IMR-90 (cell line): ENCODE results near the gene GCNA. TPM values are rescaled to one million over a fixed set of nuclear protein-coding genes. Genes with fewer than 3 reads are reported as not detected.

Experiments
- ATAC-seq: fragments of 200-7000 bp; cut with Tn5 transposase; 2 replicates; pipeline ENCODE4 v1.9.1; 2020; ENCODE audit warnings: low read depth, mild to moderate bottlenecking, moderate library complexity
- BruUV-seq: library from RNA; stranded (reverse); fragments of 400-500 nt; replicated peaks from 2 replicates; lab custom pipeline; 2021; lab: Mats Ljungman, UMichigan
- CTCF ChIA-PET: fragments of 300-600 bp; formaldehyde crosslinking; extraction: SDS; loops from one replicate; lab custom pipeline; 2021; ENCODE audit warnings: antibody characterized with exemption; lab: Yijun Ruan, JAX
- POLR2A ChIA-PET: fragments of 300-600 bp; sonication (Branson Sonifier 250); formaldehyde crosslinking; loops from one replicate; lab custom pipeline; 2022; ENCODE audit warnings: antibody characterized with exemption; ENCODE audit not compliant: unreplicated experiment; lab: Charles Lee
- DNase-seq: peaks from one replicate; pipeline ENCODE4 v3.0.0; 2013
- H2AFZ ChIP-seq: replicated peaks from 2 replicates; pipeline ENCODE3; 2013; ENCODE audit warnings: low read length, mild to moderate bottlenecking; ENCODE audit not compliant: poor library complexity
- H2AK5ac ChIP-seq: 2 replicates; pipeline ENCODE4 v1.6.1; 2013; ENCODE audit warnings: low read depth, low read length, inconsistent platforms
- H2AK9ac ChIP-seq: replicated peaks from 2 replicates; pipeline ENCODE3; 2013; ENCODE audit warnings: mild to moderate bottlenecking, low read depth, low read length, moderate library complexity; ENCODE audit not compliant: poor library complexity
- H2BK120ac ChIP-seq: 2 replicates; pipeline ENCODE4 v1.6.1; 2013; ENCODE audit warnings: low read depth, low read length, inconsistent platforms
- H2BK15ac ChIP-seq: 3 replicates; pipeline ENCODE4 v1.6.1; 2013; ENCODE audit warnings: low read depth, low read length, inconsistent platforms
- H2BK20ac ChIP-seq: 2 replicates; pipeline ENCODE4 v1.6.1; 2013; ENCODE audit warnings: low read depth, mild to moderate bottlenecking, inconsistent platforms, low read length, moderate library complexity
- H2BK5ac ChIP-seq: 2 replicates; pipeline ENCODE4 v1.6.1; 2013; ENCODE audit warnings: mild to moderate bottlenecking, low read depth, low read length, inconsistent platforms; ENCODE audit not compliant: poor library complexity, severe bottlenecking
- H3K14ac ChIP-seq: replicated peaks from 2 replicates; pipeline ENCODE4 v1.6.1; 2013; ENCODE audit warnings: low read depth, low read length, inconsistent platforms
- H3K18ac ChIP-seq: 2 replicates; pipeline ENCODE4 v1.6.1; 2013; ENCODE audit warnings: low read depth, low read length, control low read depth
- H3K23ac ChIP-seq: 2 replicates; pipeline ENCODE4 v1.6.1; 2013; ENCODE audit warnings: low read depth, low read length, inconsistent platforms
- H3K27ac ChIP-seq: 2 replicates; pipeline ENCODE4 v1.5.1; 2013; ENCODE audit warnings: mild to moderate bottlenecking, control low read depth, low read length; ENCODE audit not compliant: insufficient read depth
- H3K27me3 ChIP-seq: 2 replicates; pipeline ENCODE4 v1.6.1; 2013; ENCODE audit warnings: low read length; ENCODE audit not compliant: control insufficient read depth, insufficient read depth
- H3K36me3 ChIP-seq: 2 replicates; pipeline ENCODE4 v1.6.1; 2013; ENCODE audit warnings: low read length, mixed read lengths; ENCODE audit not compliant: control insufficient read depth, insufficient read depth
- H3K4ac ChIP-seq: 2 replicates; pipeline ENCODE4 v1.6.1; 2013; ENCODE audit warnings: low read depth, low read length, inconsistent platforms
- H3K4me1 ChIP-seq: 2 replicates; pipeline ENCODE4 v1.6.1; 2013; ENCODE audit warnings: low read length, mixed read lengths; ENCODE audit not compliant: control insufficient read depth, insufficient read depth
- H3K4me2 ChIP-seq: 2 replicates; pipeline ENCODE4 v1.6.1; 2013; ENCODE audit warnings: low read depth, mild to moderate bottlenecking, control low read depth, low read length, moderate library complexity
- H3K4me3 ChIP-seq: 2 replicates; pipeline ENCODE4 v1.5.1; 2013; ENCODE audit warnings: low read depth, mild to moderate bottlenecking, control low read depth, low read length, moderate library complexity; ENCODE audit not compliant: insufficient read depth
- H3K56ac ChIP-seq: 2 replicates; pipeline ENCODE4 v1.6.1; 2013; ENCODE audit warnings: low read length, inconsistent platforms; ENCODE audit not compliant: insufficient read depth; ENCODE audit errors: extremely low read depth
- H3K79me1 ChIP-seq, 2 experiments: 2 replicates each; pipeline ENCODE4 v1.6.1; 2013; ENCODE audit warnings: low read length in 2 of 2, inconsistent platforms in 1 of 2, low read depth in 1 of 2
- H3K9ac ChIP-seq: 2 replicates; pipeline ENCODE4 v1.6.1; 2013; ENCODE audit warnings: low read depth, low read length, control low read depth
- H3K9me1 ChIP-seq: 2 replicates; pipeline ENCODE4 v1.6.1; 2013; ENCODE audit warnings: low read length, inconsistent platforms; ENCODE audit not compliant: insufficient read depth
- H3K9me3 ChIP-seq: 2 replicates; pipeline ENCODE4 v1.6.1; 2013; ENCODE audit warnings: low read length; ENCODE audit not compliant: control insufficient read depth, insufficient read depth
- H4K20me1 ChIP-seq: 2 replicates; pipeline ENCODE4 v1.6.1; 2013; ENCODE audit warnings: low read length, inconsistent platforms; ENCODE audit not compliant: insufficient read depth
- H4K5ac ChIP-seq: 2 replicates; pipeline ENCODE4 v1.6.1; 2013; ENCODE audit warnings: mild to moderate bottlenecking, low read depth, low read length, control low read depth
- H4K8ac ChIP-seq, 2 experiments: 2 replicates each; pipeline ENCODE4 v1.6.1; 2013; ENCODE audit warnings: low read depth in 2 of 2, low read length in 2 of 2, control low read depth in 1 of 2, inconsistent platforms in 1 of 2
- H4K91ac ChIP-seq: 2 replicates; pipeline ENCODE4 v1.6.1; 2013; ENCODE audit warnings: low read depth, low read length, inconsistent platforms; ENCODE audit not compliant: insufficient read depth
- CEBPB ChIP-seq: IDR thresholded peaks from 2 replicates; pipeline ENCODE4 v1.6.1; 2012; ENCODE audit warnings: low read depth, low read length, improper control_type of control experiment
- FOS ChIP-seq: fragments of 150-350 bp; IDR thresholded peaks from 2 replicates; pipeline ENCODE4 v1.6.1; 2016; ENCODE audit warnings: low read depth, low read length
- NFE2L2 ChIP-seq: fragments of 150-350 bp; IDR thresholded peaks from 2 replicates; pipeline ENCODE4 v1.6.1; 2016; ENCODE audit warnings: low read depth, mild to moderate bottlenecking, low read length
- RAD21 ChIP-seq: IDR thresholded peaks from 2 replicates; pipeline ENCODE4 v1.6.1; 2012; ENCODE audit warnings: low read length, improper control_type of control experiment
- SMC3 ChIP-seq: fragments of 150-350 bp; IDR thresholded peaks from 2 replicates; pipeline ENCODE4 v1.6.1; 2016; ENCODE audit warnings: low read depth, mild to moderate bottlenecking, antibody characterized with exemption, low read length, moderate library complexity
- WGBS, 2 experiments: methylation state at CpG; one replicate each; pipeline versions ENCODE4 v1.1.5 to v1.1.7; 2013; ENCODE audit warnings: missing lambda C conversion rate in 2 of 2; ENCODE audit not compliant: insufficient read length in 1 of 2; ENCODE audit errors: extremely low coverage in 2 of 2; 5-methylcytosine and 5-hydroxymethylcytosine counted together
- dilution Hi-C: fragments of 300-500 bp; cut with HindIII; formaldehyde crosslinking; loops from one replicate; pipeline ENCODE4 v1.14.3; 2018; ENCODE audit warnings: low sequenced_read_pairs; ENCODE audit not compliant: unreplicated experiment
- in situ Hi-C: fragments of 300-500 bp; cut with MboI; formaldehyde crosslinking; loops from 3 replicates; pipeline ENCODE4 v1.14.3; 2019; ENCODE audit warnings: low sequenced_read_pairs, inconsistent platforms, mixed read lengths
- intact Hi-C: fragments of 100-400 bp; cut with micrococcal nuclease; formaldehyde crosslinking; loops from 2 replicates; pipeline ENCODE4 v1.10.0; 2022
- polyA plus RNA-seq, 3 experiments: library from polyadenylated mRNA; depleted of rRNA; stranded (reverse); fragments of >200 nt; gene quantifications; 2 replicates each; pipeline ENCODE4 v1.2.3, GENCODE V29; 2012; ENCODE audit warnings: low replicate concordance in 1 of 3
- total RNA-seq: library from RNA; depleted of rRNA; stranded (reverse); fragments of >200 nt; gene quantifications from 2 replicates; pipeline ENCODE4 v1.2.3, GENCODE V29; 2012

The GCNA gene
- total and polyA plus RNA-seq, 2 of the 4 experiments (the other 2 are of a cell fraction): 0.90 to 1.3 TPM

GRCh38 chrX:71604796-71605568 is 26.7 kb downstream of the GCNA start:
- no TSS peak for BruUV-seq
- intact Hi-C loops: no loop called here
- CTCF ChIA-PET: interaction anchor here (0.6 kb wide), 1 partner anchor 965 kb away, joined by 3 read pairs; no protein-coding TSS in a partner anchor

More at GRCh38 chrX:71604796-71605568, 26.7 kb downstream of the GCNA start:
- Histone ChIP-seq H4K20me1 (no peaks in the 10 kb centered on the region), H2AK5ac (no peak overlapping the region), H3K36me3 (peaks cover 36% of the 10 kb centered on the region), H3K18ac (no peak overlapping the region), H2BK15ac (no peak overlapping the region), H3K4me3 (no peak overlapping the region), H3K79me1 (no peaks in the 10 kb centered on the region), H3K14ac (no peak overlapping the region), H3K4me2 (no peak overlapping the region), H3K9me3 (peaks cover 13% of the 10 kb centered on the region), H3K56ac (no peak overlapping the region), H4K5ac (no peak overlapping the region), H3K27ac (no peak overlapping the region), H2BK5ac (no peak overlapping the region), H4K91ac (no peak overlapping the region), H3K4me1 (no peaks in the 10 kb centered on the region), H3K9me1 (no peaks in the 10 kb centered on the region), H3K27me3 (peaks cover 2% of the 10 kb centered on the region), H2AK9ac (no peak overlapping the region), H3K9ac (no peak overlapping the region), H2BK120ac (no peak overlapping the region), H4K8ac (no peak overlapping the region), H3K4ac (no peak overlapping the region), H2AFZ (no peak overlapping the region), H2BK20ac (no peak overlapping the region), H3K23ac (no peak overlapping the region)
- dilution Hi-C loops (no loop called here), in situ Hi-C loops (no loop called here)
- ATAC-seq (no peak), DNase-seq (no peak)
- POLR2A ChIA-PET: no interaction called here
- TF ChIP-seq SMC3 (no peak), RAD21 (no peak), CEBPB (no peak), NFE2L2 (no peak), FOS (no peak)
- 90% methylated on average over 2 of the region's 8 CpGs; no CpG with 5 or more reads in 1 of the 2 experiments for WGBS, 2 experiments
